Inferior parietal cortex (tissue), 1 donor: Measurements from ENCODE around the gene IKZF1.
"Not testable (repeated sequence)": the region's sequence is repeated elsewhere in the genome, so short reads cannot be mapped to it uniquely, and the experiment has no call there.

ENCODE experiments used
- DNase-seq: peaks from one replicate; pipeline ENCODE4 v3.0.0-alpha.2; 2016; ENCODE audit errors: extremely low spot score

IKZF1 gene

GRCh38 chr7:50333221-50333651 lies 28.7 kb downstream of the IKZF1 start:
- no peak for DNase-seq

- no peak for DNase-seq
Observed at GRCh38 chr7:50334341-50334994, 30.0 kb downstream of the IKZF1 start.

- no peak for DNase-seq
Observed at GRCh38 chr7:50335230-50335794, 30.8 kb downstream of the IKZF1 start.

- no peak for DNase-seq
Observed at GRCh38 chr7:50335795-50336754, 31.6 kb downstream of the IKZF1 start.

- DNase-seq: no peak
Observed at GRCh38 chr7:50336894-50337703, 32.6 kb downstream of the IKZF1 start.

GRCh38 chr7:50339472-50339871 lies 35.0 kb downstream of the IKZF1 start:
- not testable (repeated sequence) for DNase-seq

GRCh38 chr7:50339990-50340500 lies 35.5 kb downstream of the IKZF1 start:
- no peak for DNase-seq

- no peak for DNase-seq
Observed at GRCh38 chr7:50341724-50342123, 37.2 kb downstream of the IKZF1 start.

GRCh38 chr7:50342616-50343114 lies 38.1 kb downstream of the IKZF1 start:
- DNase-seq: no peak

- DNase-seq: no peak
Observed at GRCh38 chr7:50346545-50347497, 42.3 kb downstream of the IKZF1 start.

GRCh38 chr7:50347693-50348092 lies 43.2 kb downstream of the IKZF1 start:
- DNase-seq: no peak

GRCh38 chr7:50348469-50349162 lies 44.1 kb downstream of the IKZF1 start:
- DNase-seq: no peak

- DNase-seq: no peak
Observed at GRCh38 chr7:50349399-50349798, 44.9 kb downstream of the IKZF1 start.

GRCh38 chr7:50349963-50350944 lies 45.7 kb downstream of the IKZF1 start:
- DNase-seq: no peak

- no peak for DNase-seq
Observed at GRCh38 chr7:50351267-50351666, 46.8 kb downstream of the IKZF1 start.

GRCh38 chr7:50352282-50352681 lies 47.8 kb downstream of the IKZF1 start:
- DNase-seq: no peak

- DNase-seq: no peak
Observed at GRCh38 chr7:50352751-50353150, 48.2 kb downstream of the IKZF1 start.

- no peak for DNase-seq
Observed at GRCh38 chr7:50353201-50353600, 48.7 kb downstream of the IKZF1 start.
